Transverse colon (tissue), 3 donors: ENCODE results near the gene FUNDC2.

Experiments used
- CTCF ChIP-seq, 5 experiments: fragments of 200-600 bp in 3 of 5; fragments of 450-650 bp in 2 of 5; sonication (generic) in 3 of 5; IDR thresholded peaks; 1 replicate in 2 of 5; 2 replicates in 3 of 5; pipeline ENCODE4 v1.5.1; 2016 to 2017; ENCODE audit warnings: antibody characterized with exemption in 5 of 5, inconsistent platforms in 3 of 5, mild to moderate bottlenecking in 2 of 5, moderate library complexity in 1 of 5
- EP300 ChIP-seq: sonication (generic); formaldehyde crosslinking; IDR thresholded peaks from one replicate; pipeline ENCODE4 v1.6.1; 2017; ENCODE audit warnings: antibody characterized with exemption, low read depth
- POLR2A ChIP-seq: fragments of 450-650 bp; IDR thresholded peaks from one replicate; pipeline ENCODE4 v1.6.1; 2016; ENCODE audit warnings: antibody characterized with exemption, mild to moderate bottlenecking, moderate library complexity

GRCh38 chrX:155009994-155010472 lies 16.6 kb upstream of the FUNDC2 start:
- no peak for TF ChIP-seq CTCF (IDR thresholded peaks at IDR 0.05)
- TF ChIP-seq POLR2A: no peak
- no peak for TF ChIP-seq EP300
